Fibroblast of upper back skin (primary cell): ENCODE measurements around the gene TPPP.
"Not testable (repeated sequence)": the region's sequence is repeated elsewhere in the genome, so short reads cannot be mapped to it uniquely, and the experiment has no call there.

Source experiments
- DNase-seq: peaks from one replicate; pipeline ENCODE4 v3.0.0-alpha.2; 2013

TPPP gene

GRCh38 chr5:643811-644271, 49.3 kb downstream of the TPPP start:
- peak; percentile 6 for DNase-seq

GRCh38 chr5:643351-643801, 49.8 kb downstream of the TPPP start:
- DNase-seq: no peak

GRCh38 chr5:642481-642880, 50.7 kb downstream of the TPPP start:
- no peak for DNase-seq

- DNase-seq: no peak
Observed at GRCh38 chr5:641331-641765, 51.8 kb downstream of the TPPP start.

- no peak for DNase-seq
Observed at GRCh38 chr5:640461-641330, 52.5 kb downstream of the TPPP start.

- DNase-seq: no peak
Observed at GRCh38 chr5:639584-640213, 53.5 kb downstream of the TPPP start.

GRCh38 chr5:639253-639530, 54.0 kb downstream of the TPPP start:
- no peak for DNase-seq

GRCh38 chr5:638501-639252, 54.5 kb downstream of the TPPP start:
- DNase-seq: no peak

- no peak for DNase-seq
Observed at GRCh38 chr5:637581-638450, 55.3 kb downstream of the TPPP start.

GRCh38 chr5:636951-637350, 56.2 kb downstream of the TPPP start:
- DNase-seq: no peak

GRCh38 chr5:635306-636055, 57.7 kb downstream of the TPPP start:
- DNase-seq: no peak

- no peak for DNase-seq
Observed at GRCh38 chr5:634191-634590, 59.0 kb downstream of the TPPP start.

- peak; percentile 18 for DNase-seq
Observed at GRCh38 chr5:633501-633955, 59.6 kb downstream of the TPPP start.

- DNase-seq: not testable (repeated sequence)
Observed at GRCh38 chr5:628351-629205, 64.6 kb downstream of the TPPP start.

- DNase-seq: no peak
Observed at GRCh38 chr5:627840-628239, 65.3 kb downstream of the TPPP start.

GRCh38 chr5:626850-627249, 66.3 kb downstream of the TPPP start:
- peak; percentile 34 for DNase-seq

GRCh38 chr5:625516-625915, 67.6 kb downstream of the TPPP start:
- DNase-seq: no peak

- no peak for DNase-seq
Observed at GRCh38 chr5:624951-625230, 68.3 kb downstream of the TPPP start.

GRCh38 chr5:624118-624950, 68.8 kb downstream of the TPPP start:
- no peak for DNase-seq

- no peak for DNase-seq
Observed at GRCh38 chr5:623531-623930, 69.6 kb downstream of the TPPP start.
